Measurements from ENCODE around the gene KRT6A. TPM values are rescaled to one million over a fixed set of nuclear protein-coding genes. Genes with fewer than 3 reads are reported as not detected.

Gene KRT6A
- polyA plus RNA-seq, 1 donor (not counting 4 experiments of a cell fraction or from before 2014, with no cell fraction given) = 12,338 TPM

- no peaks in the 10 kb centered on the region for H3K9me3 ChIP-seq (ENCODE audit: control insufficient read depth, low read depth, low read length)
- H3K36me3 ChIP-seq (ENCODE audit: control insufficient read depth in 2 of 2, extremely low read depth in 1 of 2, insufficient read depth in 2 of 2, low read length in 2 of 2) = no peaks in the 10 kb centered on the region
- H3K4me3 ChIP-seq (ENCODE audit: control insufficient read depth in 2 of 3, extremely low read depth in 1 of 3, insufficient read depth in 2 of 3, low read depth in 1 of 3, low read length in 3 of 3) = no peak overlapping the region
- H3K4me1 ChIP-seq (ENCODE audit: control insufficient read depth, extremely low read depth, insufficient read depth, low read length) = peaks cover 20% of the 10 kb centered on the region
- H3K9me1 ChIP-seq (ENCODE audit: control insufficient read depth, extremely low read depth, insufficient read depth, low read length) = no peaks in the 10 kb centered on the region
- dilution Hi-C loops (cut with MboI; ENCODE audit: extremely low pct_ligation_motif_present, low sequenced_read_pairs) = no loop called here
- DNase-seq (ENCODE audit: low read depth, low spot score) (no peak), FAIRE-seq (no peak)
- TF ChIP-seq EZH2 (IDR thresholded peaks at IDR 0.05; ENCODE audit: low read length) (no peak), CTCF (optimal IDR thresholded peaks at IDR 0.05 in 1 of 3, IDR thresholded peaks at IDR 0.05 in 1 of 3, conservative IDR thresholded peaks at IDR 0.05 in 1 of 3; ENCODE audit: extremely low read depth in 1 of 3, insufficient read depth in 2 of 3, low read length in 3 of 3) (no peak)
- H2AFZ ChIP-seq (ENCODE audit: control insufficient read depth, low read length) = no peak overlapping the region
- no peaks in the 10 kb centered on the region for H4K20me1 ChIP-seq (ENCODE audit: control insufficient read depth, extremely low read depth, insufficient read depth, low read length)
- no peaks in the 10 kb centered on the region for H3K27me3 ChIP-seq (ENCODE audit: control insufficient read depth, extremely low read depth, insufficient read depth, low read length)
- no peaks in the 10 kb centered on the region for H3K79me2 ChIP-seq (ENCODE audit: control insufficient read depth, insufficient read depth, low read length)
- no peak overlapping the region for H3K4me2 ChIP-seq (ENCODE audit: control insufficient read depth, extremely low read depth, insufficient read depth, low read depth, low read length)
- no peak overlapping the region for H3K9ac ChIP-seq (ENCODE audit: control insufficient read depth, extremely low read depth, insufficient read depth, low read length)
- H3K27ac ChIP-seq (ENCODE audit: control insufficient read depth, insufficient read depth, low read length) = no peak overlapping the region
These were observed 34.2 kb downstream of the KRT6A start for GRCh38 chr12:52458861-52459260.

- FAIRE-seq (no peak), DNase-seq (ENCODE audit: low read depth, low spot score) (no peak)
- no peak overlapping the region for H3K9ac ChIP-seq (ENCODE audit: control insufficient read depth, extremely low read depth, insufficient read depth, low read length)
- TF ChIP-seq EZH2 (IDR thresholded peaks at IDR 0.05; ENCODE audit: low read length) = no peak
- no peak for TF ChIP-seq CTCF (optimal IDR thresholded peaks at IDR 0.05 in 1 of 3, IDR thresholded peaks at IDR 0.05 in 1 of 3, conservative IDR thresholded peaks at IDR 0.05 in 1 of 3; ENCODE audit: extremely low read depth in 1 of 3, insufficient read depth in 2 of 3, low read length in 3 of 3)
- H3K4me1 ChIP-seq (ENCODE audit: control insufficient read depth, extremely low read depth, insufficient read depth, low read length) = peaks cover 38% of the 10 kb centered on the region
- no peaks in the 10 kb centered on the region for H3K79me2 ChIP-seq (ENCODE audit: control insufficient read depth, insufficient read depth, low read length)
- no peaks in the 10 kb centered on the region for H3K9me1 ChIP-seq (ENCODE audit: control insufficient read depth, extremely low read depth, insufficient read depth, low read length)
- no peak overlapping the region for H3K4me3 ChIP-seq (ENCODE audit: control insufficient read depth in 2 of 3, extremely low read depth in 1 of 3, insufficient read depth in 2 of 3, low read depth in 1 of 3, low read length in 3 of 3)
- no peak overlapping the region for H3K27ac ChIP-seq (ENCODE audit: control insufficient read depth, insufficient read depth, low read length)
- no peaks in the 10 kb centered on the region for H3K27me3 ChIP-seq (ENCODE audit: control insufficient read depth, extremely low read depth, insufficient read depth, low read length)
- dilution Hi-C loops (cut with MboI; ENCODE audit: extremely low pct_ligation_motif_present, low sequenced_read_pairs) = no loop called here
- H3K9me3 ChIP-seq (ENCODE audit: control insufficient read depth, low read depth, low read length) = no peaks in the 10 kb centered on the region
- no peaks in the 10 kb centered on the region for H4K20me1 ChIP-seq (ENCODE audit: control insufficient read depth, extremely low read depth, insufficient read depth, low read length)
- no peak overlapping the region for H3K4me2 ChIP-seq (ENCODE audit: control insufficient read depth, extremely low read depth, insufficient read depth, low read depth, low read length)
- no peak overlapping the region for H2AFZ ChIP-seq (ENCODE audit: control insufficient read depth, low read length)
- no peaks in the 10 kb centered on the region for H3K36me3 ChIP-seq (ENCODE audit: control insufficient read depth in 2 of 2, extremely low read depth in 1 of 2, insufficient read depth in 2 of 2, low read length in 2 of 2)
These were observed 37.2 kb downstream of the KRT6A start for GRCh38 chr12:52455821-52456220.

Measured in keratinocyte (primary cell).